ENCODE data around the gene LIPG.

DNA sequence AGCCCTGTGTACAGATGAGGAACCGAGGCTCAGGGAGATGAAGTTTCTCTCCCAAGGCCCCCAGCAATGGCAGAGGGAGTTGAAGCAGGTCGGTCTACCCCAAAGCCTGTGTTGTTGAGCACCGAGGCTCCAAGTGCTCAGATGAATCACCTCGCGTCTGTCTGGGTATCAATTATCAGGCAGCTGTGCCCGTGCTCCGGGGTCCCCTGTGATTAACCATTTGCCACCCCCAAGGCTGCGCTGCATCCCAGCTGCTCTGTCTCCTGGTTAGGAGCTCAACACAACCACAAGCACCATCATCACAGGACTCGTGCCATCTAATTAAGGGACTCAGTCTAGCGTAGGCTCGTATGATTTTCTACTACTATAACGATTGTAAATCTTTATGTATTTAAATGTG is 27.1 kb downstream of the LIPG start:
- TF ChIP-seq, protein P1, sequence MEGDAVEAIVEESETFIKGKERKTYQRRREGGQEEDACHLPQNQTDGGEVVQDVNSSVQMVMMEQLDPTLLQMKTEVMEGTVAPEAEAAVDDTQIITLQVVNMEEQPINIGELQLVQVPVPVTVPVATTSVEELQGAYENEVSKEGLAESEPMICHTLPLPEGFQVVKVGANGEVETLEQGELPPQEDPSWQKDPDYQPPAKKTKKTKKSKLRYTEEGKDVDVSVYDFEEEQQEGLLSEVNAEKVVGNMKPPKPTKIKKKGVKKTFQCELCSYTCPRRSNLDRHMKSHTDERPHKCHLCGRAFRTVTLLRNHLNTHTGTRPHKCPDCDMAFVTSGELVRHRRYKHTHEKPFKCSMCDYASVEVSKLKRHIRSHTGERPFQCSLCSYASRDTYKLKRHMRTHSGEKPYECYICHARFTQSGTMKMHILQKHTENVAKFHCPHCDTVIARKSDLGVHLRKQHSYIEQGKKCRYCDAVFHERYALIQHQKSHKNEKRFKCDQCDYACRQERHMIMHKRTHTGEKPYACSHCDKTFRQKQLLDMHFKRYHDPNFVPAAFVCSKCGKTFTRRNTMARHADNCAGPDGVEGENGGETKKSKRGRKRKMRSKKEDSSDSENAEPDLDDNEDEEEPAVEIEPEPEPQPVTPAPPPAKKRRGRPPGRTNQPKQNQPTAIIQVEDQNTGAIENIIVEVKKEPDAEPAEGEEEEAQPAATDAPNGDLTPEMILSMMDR (IDR thresholded peaks at IDR 0.05 in 8 of 11, conservative IDR thresholded peaks at IDR 0.05 in 3 of 11): no peak
- TF ChIP-seq POLR2AphosphoS5 (IDR thresholded peaks at IDR 0.05) (no peak), POLR2A (IDR thresholded peaks at IDR 0.05) (no peak)
